Measurements from ENCODE around the gene EXD3.
A peak's percentile ranks its signal among the peaks of the same experiment; 100 is the strongest.
"Not testable (repeated sequence)": the region's sequence is repeated elsewhere in the genome, so short reads cannot be mapped to it uniquely, and the experiment has no call there.

The EXD3 gene

GRCh38 chr9:137422604-137423513 lies at the start of gene EXD3, which contains the start of gene NOXA1:
Gene EXD3 (minus strand): TSS chr9:137423162. CDS start chr9:137395357, 27,805 bp downstream.
Gene NOXA1 (plus strand): TSS chr9:137423393. CDS start chr9:137423530, 137 bp downstream.
- DNase-seq (ENCODE audit: low read depth), result peak; percentile 94

- no peak for DNase-seq (ENCODE audit: low read depth)
Observed at GRCh38 chr9:137470785-137471184, 47.8 kb upstream of the EXD3 start.

GRCh38 chr9:137467896-137468295 lies 44.9 kb upstream of the EXD3 start:
- DNase-seq (ENCODE audit: low read depth), result no peak

GRCh38 chr9:137467161-137467581 lies 44.2 kb upstream of the EXD3 start:
- no peak for DNase-seq (ENCODE audit: low read depth)

GRCh38 chr9:137466389-137467085 lies 43.6 kb upstream of the EXD3 start:
- not testable (repeated sequence) for DNase-seq (ENCODE audit: low read depth)

GRCh38 chr9:137465720-137466388 lies 42.9 kb upstream of the EXD3 start:
- no peak for DNase-seq (ENCODE audit: low read depth)

GRCh38 chr9:137465000-137465719 lies 42.2 kb upstream of the EXD3 start:
- DNase-seq (ENCODE audit: low read depth), result no peak

- no peak for DNase-seq (ENCODE audit: low read depth)
Observed at GRCh38 chr9:137464291-137464999, 41.5 kb upstream of the EXD3 start.

- DNase-seq (ENCODE audit: low read depth), result no peak
Observed at GRCh38 chr9:137463931-137464290, 40.9 kb upstream of the EXD3 start.

- DNase-seq (ENCODE audit: low read depth), result no peak
Observed at GRCh38 chr9:137462986-137463930, 40.3 kb upstream of the EXD3 start.

- DNase-seq (ENCODE audit: low read depth), result no peak
Observed at GRCh38 chr9:137462396-137462985, 39.5 kb upstream of the EXD3 start.

- peak; percentile 74 for DNase-seq (ENCODE audit: low read depth)
Observed at GRCh38 chr9:137461663-137462395, 38.9 kb upstream of the EXD3 start.

GRCh38 chr9:137461316-137461662 lies 38.3 kb upstream of the EXD3 start:
- no peak for DNase-seq (ENCODE audit: low read depth)

- DNase-seq (ENCODE audit: low read depth), result no peak
Observed at GRCh38 chr9:137460363-137461315, 37.7 kb upstream of the EXD3 start.

GRCh38 chr9:137459601-137460362 lies 36.8 kb upstream of the EXD3 start:
- DNase-seq (ENCODE audit: low read depth), result no peak

- DNase-seq (ENCODE audit: low read depth), result peak; percentile 93
Observed at GRCh38 chr9:137459152-137459600, 36.2 kb upstream of the EXD3 start, which contains the start of gene NSMF. Gene NSMF (minus strand): TSS chr9:137459334. CDS start chr9:137459102, 232 bp downstream.
